H1 (cell line): ENCODE results near the gene PTPN21. TPM values are rescaled to one million over a fixed set of nuclear protein-coding genes. Genes with fewer than 3 reads are reported as not detected.

Experiments used
- CTCF ChIA-PET: fragments of 300-600 bp; sonication (Branson Sonifier 250); formaldehyde crosslinking; loops from one replicate; lab custom pipeline; 2021; ENCODE audit not compliant: partially characterized antibody; lab: Charles Lee
- POLR2A ChIA-PET: fragments of 300-600 bp; sonication (Branson Sonifier 250); formaldehyde crosslinking; loops from one replicate; lab custom pipeline; 2021; ENCODE audit warnings: inconsistent platforms; ENCODE audit not compliant: partially characterized antibody; lab: Charles Lee
- DNase-seq, 2 experiments: peaks; one replicate each; pipeline versions ENCODE4 v3.0.0 to v3.0.0-alpha.2; 2010 to 2022; ENCODE audit warnings: low spot score in 2 of 2, low read depth in 1 of 2, mixed read lengths in 1 of 2
- FAIRE-seq: peaks from 2 replicates; lab custom pipeline; 2011; peaks lifted over from hg19 to GRCh38; lab: Jason Lieb, UNC
- H2AFZ ChIP-seq: 2 replicates; pipeline ENCODE4 v1.8.1; 2012; ENCODE audit warnings: low read length, inconsistent platforms
- H2AK5ac ChIP-seq: 2 replicates; pipeline ENCODE4 v1.6.1; 2013; ENCODE audit warnings: low read depth, low read length
- H2BK120ac ChIP-seq: replicated peaks from 2 replicates; pipeline ENCODE3; 2013; ENCODE audit warnings: low read depth, low read length, inconsistent platforms
- H2BK12ac ChIP-seq: 2 replicates; pipeline ENCODE4 v1.6.1; 2013; ENCODE audit warnings: low read depth, low read length
- H2BK15ac ChIP-seq: 2 replicates; pipeline ENCODE4 v1.6.1; 2013; ENCODE audit warnings: low read length
- H2BK20ac ChIP-seq: 2 replicates; pipeline ENCODE4 v1.6.1; 2013; ENCODE audit warnings: low read length
- H2BK5ac ChIP-seq: 2 replicates; pipeline ENCODE4 v1.6.1; 2013; ENCODE audit warnings: low read depth, low read length
- H3K14ac ChIP-seq: 2 replicates; pipeline ENCODE4 v1.6.1; 2013; ENCODE audit warnings: inconsistent platforms; ENCODE audit not compliant: insufficient read length
- H3K18ac ChIP-seq: 2 replicates; pipeline ENCODE4 v1.6.1; 2013; ENCODE audit warnings: low read length; ENCODE audit errors: extremely low read depth
- H3K23ac ChIP-seq: 2 replicates; pipeline ENCODE4 v1.6.1; 2013; ENCODE audit warnings: inconsistent platforms; ENCODE audit not compliant: insufficient read length
- H3K23me2 ChIP-seq: 2 replicates; pipeline ENCODE4 v1.6.1; 2013; ENCODE audit warnings: low read depth, low read length
- H3K27ac ChIP-seq: 2 replicates; pipeline ENCODE4 v1.6.1; 2011; ENCODE audit warnings: low read depth, low read length, inconsistent platforms
- H3K27me3 ChIP-seq, 4 experiments: replicated peaks in 1 of 4; 1 replicate in 1 of 4; 2 replicates in 3 of 4; pipeline versions ENCODE4 v1.6.1 to v1.8.1; 2011 to 2013; ENCODE audit warnings: low read length in 3 of 4, mild to moderate bottlenecking in 3 of 4, inconsistent platforms in 2 of 4, mixed read lengths in 2 of 4, moderate library complexity in 1 of 4; ENCODE audit not compliant: control insufficient read depth in 3 of 4, insufficient read depth in 3 of 4; ENCODE audit errors: extremely low read depth in 1 of 4
- H3K36me3 ChIP-seq, 4 experiments: 2 replicates each; pipeline versions ENCODE4 v1.6.1 to v1.8.1; 2011 to 2013; ENCODE audit warnings: mild to moderate bottlenecking in 4 of 4, low read length in 3 of 4, moderate library complexity in 2 of 4, control low read depth in 1 of 4, inconsistent platforms in 1 of 4; ENCODE audit not compliant: insufficient read depth in 4 of 4, control insufficient read depth in 2 of 4
- H3K4ac ChIP-seq: replicated peaks from 2 replicates; pipeline ENCODE3; 2013; ENCODE audit warnings: low read length, low read depth, mixed read lengths, inconsistent platforms; ENCODE audit not compliant: insufficient read length
- H3K4me1 ChIP-seq, 4 experiments: replicated peaks in 1 of 4; 1 replicate in 1 of 4; 2 replicates in 3 of 4; pipeline versions ENCODE4 v1.6.1 to v1.8.1; 2011 to 2013; ENCODE audit warnings: low read length in 3 of 4, inconsistent platforms in 2 of 4, mixed read lengths in 1 of 4; ENCODE audit not compliant: insufficient read depth in 4 of 4, control insufficient read depth in 3 of 4
- H3K4me2 ChIP-seq, 2 experiments: 2 replicates each; pipeline versions ENCODE4 v1.6.1 to v1.8.1; 2011 to 2013; ENCODE audit warnings: low read depth in 2 of 2, low read length in 2 of 2, control low read depth in 1 of 2, inconsistent platforms in 1 of 2, mild to moderate bottlenecking in 1 of 2; ENCODE audit not compliant: insufficient read depth in 1 of 2
- H3K4me3 ChIP-seq, 4 experiments: fragments of 200-600, 300-600 bp in 1 of 4; sonication (generic), shearing (Covaris generic), sonication (Bioruptor Twin) in 1 of 4; 2 replicates each; pipeline versions ENCODE4 v1.5.1 to v1.8.1; 2011 to 2016; ENCODE audit warnings: low read length in 4 of 4, low read depth in 3 of 4, control low read depth in 2 of 4, inconsistent platforms in 2 of 4, mild to moderate bottlenecking in 2 of 4, mixed read lengths in 1 of 4, moderate library complexity in 1 of 4; ENCODE audit not compliant: insufficient read depth in 2 of 4; ENCODE audit errors: extremely low read depth in 1 of 4
- H3K56ac ChIP-seq: replicated peaks from 2 replicates; pipeline ENCODE3; 2013; ENCODE audit warnings: low read depth, mild to moderate bottlenecking, mixed read lengths, low read length, inconsistent platforms; ENCODE audit not compliant: insufficient read length
- H3K79me1 ChIP-seq: 2 replicates; pipeline ENCODE4 v1.6.1; 2013; ENCODE audit warnings: low read depth, low read length, control low read depth
- H3K79me2 ChIP-seq, 2 experiments: 2 replicates each; pipeline versions ENCODE4 v1.6.1 to v1.8.1; 2012 to 2013; ENCODE audit warnings: low read length in 2 of 2, mild to moderate bottlenecking in 2 of 2, inconsistent platforms in 1 of 2; ENCODE audit not compliant: insufficient read depth in 2 of 2, control insufficient read depth in 1 of 2
- H3K9ac ChIP-seq, 4 experiments: replicated peaks in 1 of 4; 1 replicate in 1 of 4; 2 replicates in 3 of 4; pipeline versions ENCODE4 v1.6.1 to v1.8.1; 2011 to 2013; ENCODE audit warnings: low read depth in 3 of 4, low read length in 3 of 4, control low read depth in 2 of 4, mild to moderate bottlenecking in 2 of 4, moderate library complexity in 2 of 4, inconsistent platforms in 1 of 4; ENCODE audit errors: extremely low read depth in 1 of 4
- H3K9me3 ChIP-seq, 2 experiments: 2 replicates each; pipeline versions ENCODE4 v1.6.1 to v1.8.1; 2012 to 2013; ENCODE audit warnings: mild to moderate bottlenecking in 2 of 2, moderate library complexity in 2 of 2, control low read depth in 1 of 2, inconsistent platforms in 1 of 2, low read depth in 1 of 2, low read length in 1 of 2, mixed read lengths in 1 of 2; ENCODE audit not compliant: insufficient read depth in 2 of 2
- H4K20me1 ChIP-seq, 2 experiments: replicated peaks in 1 of 2; 2 replicates each; pipeline versions ENCODE3 to v1.8.1; 2011 to 2013; ENCODE audit warnings: inconsistent platforms in 2 of 2, low read length in 2 of 2, mild to moderate bottlenecking in 1 of 2; ENCODE audit not compliant: insufficient read depth in 2 of 2, control insufficient read depth in 1 of 2
- H4K5ac ChIP-seq: 2 replicates; pipeline ENCODE4 v1.6.1; 2013; ENCODE audit warnings: low read length, low read depth, mixed read lengths, inconsistent platforms; ENCODE audit not compliant: insufficient read length
- H4K8ac ChIP-seq: 2 replicates; pipeline ENCODE4 v1.8.0; 2013; ENCODE audit warnings: mild to moderate bottlenecking, moderate library complexity, low read length, inconsistent platforms; ENCODE audit not compliant: insufficient read depth; ENCODE audit errors: extremely low read depth
- H4K91ac ChIP-seq: replicated peaks from 2 replicates; pipeline ENCODE3; 2013; ENCODE audit warnings: low read length, mixed read lengths, inconsistent platforms; ENCODE audit not compliant: insufficient read length
- BACH1 ChIP-seq: IDR thresholded peaks from 2 replicates; pipeline ENCODE4 v1.6.1; 2012; ENCODE audit warnings: low read length, improper control_type of control experiment
- CTBP2 ChIP-seq: IDR thresholded peaks from 2 replicates; pipeline ENCODE4 v1.7.0; 2011; ENCODE audit warnings: borderline replicate concordance, mild to moderate bottlenecking, moderate library complexity, mixed read lengths, low read length; ENCODE audit not compliant: insufficient read depth, insufficient read length
- JUND ChIP-seq: IDR thresholded peaks from 2 replicates; pipeline ENCODE4 v1.6.1; 2011; ENCODE audit warnings: mild to moderate bottlenecking, improper control_type of control experiment, low read length
- NANOG ChIP-seq: IDR thresholded peaks from 2 replicates; pipeline ENCODE4 v1.6.1; 2011; ENCODE audit warnings: low read length, low read depth, mild to moderate bottlenecking, inconsistent platforms; ENCODE audit not compliant: insufficient read depth, poor library complexity, severe bottlenecking
- RXRA ChIP-seq: IDR thresholded peaks from 2 replicates; pipeline ENCODE4 v1.6.1; 2011; ENCODE audit warnings: low read depth, mild to moderate bottlenecking, low read length, moderate library complexity; ENCODE audit not compliant: insufficient read depth
- SIRT6 ChIP-seq: IDR thresholded peaks from one replicate; pipeline ENCODE4 v1.7.1; 2012; ENCODE audit warnings: low read length, inconsistent platforms
- TCF12 ChIP-seq: IDR thresholded peaks from 2 replicates; pipeline ENCODE4 v1.6.1; 2011; ENCODE audit warnings: low read depth, mild to moderate bottlenecking, low read length
- WGBS, 2 experiments: shearing (Covaris generic) in 1 of 2; methylation state at CpG; one replicate each; pipeline versions ENCODE4 v1.1.6 to v1.1.7; 2013 to 2015; ENCODE audit warnings: low lambda C conversion rate in 2 of 2, mixed read lengths in 2 of 2, inconsistent platforms in 1 of 2, low coverage in 1 of 2, missing lambda C conversion rate in 1 of 2; ENCODE audit not compliant: insufficient replicate concordance in 2 of 2, insufficient coverage in 1 of 2, insufficient read length in 1 of 2; ENCODE audit errors: extremely low coverage in 1 of 2, missing lambda C conversion rate in 1 of 2; 5-methylcytosine and 5-hydroxymethylcytosine counted together
- polyA plus RNA-seq, 7 experiments: library from polyadenylated mRNA; depleted of rRNA in 3 of 7; stranded (reverse) in 5 of 7; unstranded in 2 of 7; fragments of >200 nt in 5 of 7; fragments of 200-250 nt in 2 of 7; gene quantifications; 1 replicate in 5 of 7; 2 replicates in 1 of 7; 4 replicates in 1 of 7; pipeline versions ENCODE4 v1.2.1 to v1.2.3, GENCODE V29; 2011 to 2013; ENCODE audit warnings: missing spikeins in 2 of 7, mixed read lengths in 2 of 7
- total RNA-seq: library from RNA; stranded (reverse); fragmentation: NEBNext Ultra II Directional; extraction: Animal tissue kit (Norgen Biotek cat#: 25700); gene quantifications from 2 replicates; pipeline ENCODE4 v1.2.1, GENCODE V29; 2021
- TF ChIP-seq, protein P1 (sequence below), 3 experiments: IDR thresholded peaks; 1 replicate in 2 of 3; 2 replicates in 1 of 3; pipeline versions ENCODE4 v1.5.1 to v1.6.1; 2011; ENCODE audit warnings: low read length in 3 of 3, mild to moderate bottlenecking in 3 of 3, inconsistent platforms in 2 of 3, low read depth in 1 of 3, moderate library complexity in 1 of 3; ENCODE audit not compliant: insufficient read depth in 1 of 3; ENCODE audit errors: control extremely low read depth in 1 of 3
- TF ChIP-seq, protein P2 (sequence below): IDR thresholded peaks from 2 replicates; pipeline ENCODE4 v1.6.1; 2011; ENCODE audit warnings: low read length, improper control_type of control experiment

PTPN21 gene
- total and polyA plus RNA-seq, 2 of the 8 experiments (the other 6 are each of a cell fraction or from before 2014, with no cell fraction given) = 6.5 to 16.1 TPM

- no peak for FAIRE-seq
- WGBS, 2 experiments = 79% methylated on average over 2 of the region's 2 CpGs; no CpG with 5 or more reads in 1 of the 2 experiments
- TF ChIP-seq NANOG (no peak), RXRA (no peak), SIRT6 (no peak), CTBP2 (no peak), JUND (no peak), BACH1 (no peak), TCF12 (no peak)
- TF ChIP-seq, protein P1, sequence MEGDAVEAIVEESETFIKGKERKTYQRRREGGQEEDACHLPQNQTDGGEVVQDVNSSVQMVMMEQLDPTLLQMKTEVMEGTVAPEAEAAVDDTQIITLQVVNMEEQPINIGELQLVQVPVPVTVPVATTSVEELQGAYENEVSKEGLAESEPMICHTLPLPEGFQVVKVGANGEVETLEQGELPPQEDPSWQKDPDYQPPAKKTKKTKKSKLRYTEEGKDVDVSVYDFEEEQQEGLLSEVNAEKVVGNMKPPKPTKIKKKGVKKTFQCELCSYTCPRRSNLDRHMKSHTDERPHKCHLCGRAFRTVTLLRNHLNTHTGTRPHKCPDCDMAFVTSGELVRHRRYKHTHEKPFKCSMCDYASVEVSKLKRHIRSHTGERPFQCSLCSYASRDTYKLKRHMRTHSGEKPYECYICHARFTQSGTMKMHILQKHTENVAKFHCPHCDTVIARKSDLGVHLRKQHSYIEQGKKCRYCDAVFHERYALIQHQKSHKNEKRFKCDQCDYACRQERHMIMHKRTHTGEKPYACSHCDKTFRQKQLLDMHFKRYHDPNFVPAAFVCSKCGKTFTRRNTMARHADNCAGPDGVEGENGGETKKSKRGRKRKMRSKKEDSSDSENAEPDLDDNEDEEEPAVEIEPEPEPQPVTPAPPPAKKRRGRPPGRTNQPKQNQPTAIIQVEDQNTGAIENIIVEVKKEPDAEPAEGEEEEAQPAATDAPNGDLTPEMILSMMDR (IDR thresholded peaks at IDR 0.05; ENCODE audit: control extremely low read depth in 1 of 3, insufficient read depth in 1 of 3, low read depth in 1 of 3, low read length in 3 of 3) = no peak
- TF ChIP-seq, protein P2, sequence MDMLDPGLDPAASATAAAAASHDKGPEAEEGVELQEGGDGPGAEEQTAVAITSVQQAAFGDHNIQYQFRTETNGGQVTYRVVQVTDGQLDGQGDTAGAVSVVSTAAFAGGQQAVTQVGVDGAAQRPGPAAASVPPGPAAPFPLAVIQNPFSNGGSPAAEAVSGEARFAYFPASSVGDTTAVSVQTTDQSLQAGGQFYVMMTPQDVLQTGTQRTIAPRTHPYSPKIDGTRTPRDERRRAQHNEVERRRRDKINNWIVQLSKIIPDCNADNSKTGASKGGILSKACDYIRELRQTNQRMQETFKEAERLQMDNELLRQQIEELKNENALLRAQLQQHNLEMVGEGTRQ = no peak
These were observed 123.8 kb downstream of the PTPN21 start for GRCh38 chr14:88430976-88431375.

More at GRCh38 chr14:88430976-88431375, 123.8 kb downstream of the PTPN21 start:
- Histone ChIP-seq H2BK5ac (no peak overlapping the region), H3K79me1 (no peaks in the 10 kb centered on the region), H2AK5ac (no peak overlapping the region), H3K14ac (no peak overlapping the region), H3K4me2 (no peak overlapping the region), H3K4me1 (no peaks in the 10 kb centered on the region), H4K20me1 (no peaks in the 10 kb centered on the region), H3K18ac (no peak overlapping the region), H2BK120ac (no peak overlapping the region), H4K5ac (no peak overlapping the region), H3K23me2 (no peaks in the 10 kb centered on the region), H3K9me3 (no peaks in the 10 kb centered on the region), H2BK12ac (no peak overlapping the region), H3K27me3 (no peaks in the 10 kb centered on the region), H3K9ac (no peak overlapping the region), H3K27ac (no peak overlapping the region), H3K56ac (no peak overlapping the region), H3K36me3 (no peaks in the 10 kb centered on the region), H4K91ac (no peak overlapping the region), H3K4ac (no peak overlapping the region), H3K79me2 (no peaks in the 10 kb centered on the region), H3K23ac (no peak overlapping the region), H3K4me3 (no peak overlapping the region), H2AFZ (no peak overlapping the region), H2BK15ac (no peak overlapping the region), H4K8ac (no peak overlapping the region), H2BK20ac (no peak overlapping the region)
- POLR2A ChIA-PET = no interaction called here
- CTCF ChIA-PET = interaction anchor here (1.2 kb wide), 1 partner anchor 37 kb away, joined by 4 read pairs; no protein-coding TSS in a partner anchor
- no peak for DNase-seq
